H1 (cell line): ENCODE data around the gene ABHD12. TPM values are rescaled to one million over a fixed set of nuclear protein-coding genes. Genes with fewer than 3 reads are reported as not detected.

Experiments used
- CTCF ChIA-PET: fragments of 300-600 bp; sonication (Branson Sonifier 250); formaldehyde crosslinking; loops from one replicate; lab custom pipeline; 2021; ENCODE audit not compliant: partially characterized antibody; lab: Charles Lee
- POLR2A ChIA-PET: fragments of 300-600 bp; sonication (Branson Sonifier 250); formaldehyde crosslinking; loops from one replicate; lab custom pipeline; 2021; ENCODE audit warnings: inconsistent platforms; ENCODE audit not compliant: partially characterized antibody; lab: Charles Lee
- DNase-seq, 2 experiments: peaks; one replicate each; pipeline versions ENCODE4 v3.0.0 to v3.0.0-alpha.2; 2010 to 2022; ENCODE audit warnings: low spot score in 2 of 2, low read depth in 1 of 2, mixed read lengths in 1 of 2
- FAIRE-seq: peaks from 2 replicates; lab custom pipeline; 2011; peaks lifted over from hg19 to GRCh38; lab: Jason Lieb, UNC
- H2AFZ ChIP-seq: 2 replicates; pipeline ENCODE4 v1.8.1; 2012; ENCODE audit warnings: low read length, inconsistent platforms
- H2AK5ac ChIP-seq: 2 replicates; pipeline ENCODE4 v1.6.1; 2013; ENCODE audit warnings: low read depth, low read length
- H2BK120ac ChIP-seq: replicated peaks from 2 replicates; pipeline ENCODE3; 2013; ENCODE audit warnings: low read depth, low read length, inconsistent platforms
- H2BK12ac ChIP-seq: 2 replicates; pipeline ENCODE4 v1.6.1; 2013; ENCODE audit warnings: low read depth, low read length
- H2BK15ac ChIP-seq: 2 replicates; pipeline ENCODE4 v1.6.1; 2013; ENCODE audit warnings: low read length
- H2BK20ac ChIP-seq: 2 replicates; pipeline ENCODE4 v1.6.1; 2013; ENCODE audit warnings: low read length
- H2BK5ac ChIP-seq: 2 replicates; pipeline ENCODE4 v1.6.1; 2013; ENCODE audit warnings: low read depth, low read length
- H3K14ac ChIP-seq: 2 replicates; pipeline ENCODE4 v1.6.1; 2013; ENCODE audit warnings: inconsistent platforms; ENCODE audit not compliant: insufficient read length
- H3K18ac ChIP-seq: 2 replicates; pipeline ENCODE4 v1.6.1; 2013; ENCODE audit warnings: low read length; ENCODE audit errors: extremely low read depth
- H3K23ac ChIP-seq: 2 replicates; pipeline ENCODE4 v1.6.1; 2013; ENCODE audit warnings: inconsistent platforms; ENCODE audit not compliant: insufficient read length
- H3K23me2 ChIP-seq: 2 replicates; pipeline ENCODE4 v1.6.1; 2013; ENCODE audit warnings: low read depth, low read length
- H3K27ac ChIP-seq: 2 replicates; pipeline ENCODE4 v1.6.1; 2011; ENCODE audit warnings: low read depth, low read length, inconsistent platforms
- H3K27me3 ChIP-seq, 4 experiments: replicated peaks in 1 of 4; 1 replicate in 1 of 4; 2 replicates in 3 of 4; pipeline versions ENCODE4 v1.6.1 to v1.8.1; 2011 to 2013; ENCODE audit warnings: low read length in 3 of 4, mild to moderate bottlenecking in 3 of 4, inconsistent platforms in 2 of 4, mixed read lengths in 2 of 4, moderate library complexity in 1 of 4; ENCODE audit not compliant: control insufficient read depth in 3 of 4, insufficient read depth in 3 of 4; ENCODE audit errors: extremely low read depth in 1 of 4
- H3K36me3 ChIP-seq, 4 experiments: 2 replicates each; pipeline versions ENCODE4 v1.6.1 to v1.8.1; 2011 to 2013; ENCODE audit warnings: mild to moderate bottlenecking in 4 of 4, low read length in 3 of 4, moderate library complexity in 2 of 4, control low read depth in 1 of 4, inconsistent platforms in 1 of 4; ENCODE audit not compliant: insufficient read depth in 4 of 4, control insufficient read depth in 2 of 4
- H3K4ac ChIP-seq: replicated peaks from 2 replicates; pipeline ENCODE3; 2013; ENCODE audit warnings: low read length, low read depth, mixed read lengths, inconsistent platforms; ENCODE audit not compliant: insufficient read length
- H3K4me1 ChIP-seq, 4 experiments: replicated peaks in 1 of 4; 1 replicate in 1 of 4; 2 replicates in 3 of 4; pipeline versions ENCODE4 v1.6.1 to v1.8.1; 2011 to 2013; ENCODE audit warnings: low read length in 3 of 4, inconsistent platforms in 2 of 4, mixed read lengths in 1 of 4; ENCODE audit not compliant: insufficient read depth in 4 of 4, control insufficient read depth in 3 of 4
- H3K4me2 ChIP-seq, 2 experiments: 2 replicates each; pipeline versions ENCODE4 v1.6.1 to v1.8.1; 2011 to 2013; ENCODE audit warnings: low read depth in 2 of 2, low read length in 2 of 2, control low read depth in 1 of 2, inconsistent platforms in 1 of 2, mild to moderate bottlenecking in 1 of 2; ENCODE audit not compliant: insufficient read depth in 1 of 2
- H3K4me3 ChIP-seq, 4 experiments: fragments of 200-600, 300-600 bp in 1 of 4; sonication (generic), shearing (Covaris generic), sonication (Bioruptor Twin) in 1 of 4; 2 replicates each; pipeline versions ENCODE4 v1.5.1 to v1.8.1; 2011 to 2016; ENCODE audit warnings: low read length in 4 of 4, low read depth in 3 of 4, control low read depth in 2 of 4, inconsistent platforms in 2 of 4, mild to moderate bottlenecking in 2 of 4, mixed read lengths in 1 of 4, moderate library complexity in 1 of 4; ENCODE audit not compliant: insufficient read depth in 2 of 4; ENCODE audit errors: extremely low read depth in 1 of 4
- H3K56ac ChIP-seq: replicated peaks from 2 replicates; pipeline ENCODE3; 2013; ENCODE audit warnings: low read depth, mild to moderate bottlenecking, mixed read lengths, low read length, inconsistent platforms; ENCODE audit not compliant: insufficient read length
- H3K79me1 ChIP-seq: 2 replicates; pipeline ENCODE4 v1.6.1; 2013; ENCODE audit warnings: low read depth, low read length, control low read depth
- H3K79me2 ChIP-seq, 2 experiments: 2 replicates each; pipeline versions ENCODE4 v1.6.1 to v1.8.1; 2012 to 2013; ENCODE audit warnings: low read length in 2 of 2, mild to moderate bottlenecking in 2 of 2, inconsistent platforms in 1 of 2; ENCODE audit not compliant: insufficient read depth in 2 of 2, control insufficient read depth in 1 of 2
- H3K9ac ChIP-seq, 4 experiments: replicated peaks in 1 of 4; 1 replicate in 1 of 4; 2 replicates in 3 of 4; pipeline versions ENCODE4 v1.6.1 to v1.8.1; 2011 to 2013; ENCODE audit warnings: low read depth in 3 of 4, low read length in 3 of 4, control low read depth in 2 of 4, mild to moderate bottlenecking in 2 of 4, moderate library complexity in 2 of 4, inconsistent platforms in 1 of 4; ENCODE audit errors: extremely low read depth in 1 of 4
- H3K9me3 ChIP-seq, 2 experiments: 2 replicates each; pipeline versions ENCODE4 v1.6.1 to v1.8.1; 2012 to 2013; ENCODE audit warnings: mild to moderate bottlenecking in 2 of 2, moderate library complexity in 2 of 2, control low read depth in 1 of 2, inconsistent platforms in 1 of 2, low read depth in 1 of 2, low read length in 1 of 2, mixed read lengths in 1 of 2; ENCODE audit not compliant: insufficient read depth in 2 of 2
- H4K20me1 ChIP-seq, 2 experiments: replicated peaks in 1 of 2; 2 replicates each; pipeline versions ENCODE3 to v1.8.1; 2011 to 2013; ENCODE audit warnings: inconsistent platforms in 2 of 2, low read length in 2 of 2, mild to moderate bottlenecking in 1 of 2; ENCODE audit not compliant: insufficient read depth in 2 of 2, control insufficient read depth in 1 of 2
- H4K5ac ChIP-seq: 2 replicates; pipeline ENCODE4 v1.6.1; 2013; ENCODE audit warnings: low read length, low read depth, mixed read lengths, inconsistent platforms; ENCODE audit not compliant: insufficient read length
- H4K8ac ChIP-seq: 2 replicates; pipeline ENCODE4 v1.8.0; 2013; ENCODE audit warnings: mild to moderate bottlenecking, moderate library complexity, low read length, inconsistent platforms; ENCODE audit not compliant: insufficient read depth; ENCODE audit errors: extremely low read depth
- H4K91ac ChIP-seq: replicated peaks from 2 replicates; pipeline ENCODE3; 2013; ENCODE audit warnings: low read length, mixed read lengths, inconsistent platforms; ENCODE audit not compliant: insufficient read length
- ATF2 ChIP-seq: IDR thresholded peaks from 2 replicates; pipeline ENCODE4 v1.6.1; 2012; ENCODE audit warnings: low read length, inconsistent platforms
- CHD2 ChIP-seq: IDR thresholded peaks from 2 replicates; pipeline ENCODE4 v1.6.1; 2012; ENCODE audit warnings: low read length, improper control_type of control experiment
- KDM5A ChIP-seq: fragments of 200-600 bp; IDR thresholded peaks from 2 replicates; pipeline ENCODE4 v1.7.1; 2012; ENCODE audit warnings: mild to moderate bottlenecking, low read length, inconsistent platforms, mixed read lengths
- SIN3A ChIP-seq, 2 experiments: IDR thresholded peaks in 1 of 2; conservative IDR thresholded peaks in 1 of 2; 2 replicates each; pipeline ENCODE4 v1.6.1; 2011 to 2012; ENCODE audit warnings: low read length in 2 of 2, improper control_type of control experiment in 1 of 2, low read depth in 1 of 2, mild to moderate bottlenecking in 1 of 2
- SP2 ChIP-seq: IDR thresholded peaks from 2 replicates; pipeline ENCODE4 v1.6.1; 2012; ENCODE audit warnings: mild to moderate bottlenecking, low read length, inconsistent platforms
- TAF1 ChIP-seq: IDR thresholded peaks from 2 replicates; pipeline ENCODE4 v1.6.1; 2011; ENCODE audit warnings: mild to moderate bottlenecking, low read depth, low read length
- WGBS, 2 experiments: shearing (Covaris generic) in 1 of 2; methylation state at CpG; one replicate each; pipeline versions ENCODE4 v1.1.6 to v1.1.7; 2013 to 2015; ENCODE audit warnings: low lambda C conversion rate in 2 of 2, mixed read lengths in 2 of 2, inconsistent platforms in 1 of 2, low coverage in 1 of 2, missing lambda C conversion rate in 1 of 2; ENCODE audit not compliant: insufficient replicate concordance in 2 of 2, insufficient coverage in 1 of 2, insufficient read length in 1 of 2; ENCODE audit errors: extremely low coverage in 1 of 2, missing lambda C conversion rate in 1 of 2; 5-methylcytosine and 5-hydroxymethylcytosine counted together
- polyA plus RNA-seq, 7 experiments: library from polyadenylated mRNA; depleted of rRNA in 3 of 7; stranded (reverse) in 5 of 7; unstranded in 2 of 7; fragments of >200 nt in 5 of 7; fragments of 200-250 nt in 2 of 7; gene quantifications; 1 replicate in 5 of 7; 2 replicates in 1 of 7; 4 replicates in 1 of 7; pipeline versions ENCODE4 v1.2.1 to v1.2.3, GENCODE V29; 2011 to 2013; ENCODE audit warnings: missing spikeins in 2 of 7, mixed read lengths in 2 of 7
- total RNA-seq: library from RNA; stranded (reverse); fragmentation: NEBNext Ultra II Directional; extraction: Animal tissue kit (Norgen Biotek cat#: 25700); gene quantifications from 2 replicates; pipeline ENCODE4 v1.2.1, GENCODE V29; 2021

ABHD12 gene
- total and polyA plus RNA-seq, 2 of the 8 experiments (the other 6 are each of a cell fraction or from before 2014, with no cell fraction given) = 31.3 to 59.5 TPM

GRCh38 chr20:25297141-25297905 lies 93.3 kb downstream of the ABHD12 start:
- H3K4ac ChIP-seq = no peak overlapping the region
- H3K4me3 ChIP-seq = no peak overlapping the region
- H3K79me2 ChIP-seq = no peaks in the 10 kb centered on the region
- H3K4me2 ChIP-seq = no peak overlapping the region
- DNase-seq = no peak
- peaks cover 0 to 5% of the 10 kb centered on the region in 2 experiments for H4K20me1 ChIP-seq
- H3K9me3 ChIP-seq = no peaks in the 10 kb centered on the region
- H3K14ac ChIP-seq = no peak overlapping the region
- no peak overlapping the region for H2BK15ac ChIP-seq
- CTCF ChIA-PET = interaction anchor here (1.6 to 4.7 kb wide), 4 partner anchors 10 to 111 kb away, joined by 5 to 37 read pairs (median 10); partner anchors contain the start of gene GINS1
- H3K27me3 ChIP-seq = no peaks in the 10 kb centered on the region; a peak in 1 of 7 replicates
- no peak overlapping the region; the same call in 1 of the 2 replicates for H4K8ac ChIP-seq
- H2AK5ac ChIP-seq = no peak overlapping the region
- no peak overlapping the region for H3K18ac ChIP-seq
- no peak overlapping the region for H2BK5ac ChIP-seq
- no peak for FAIRE-seq
- H2BK20ac ChIP-seq = no peak overlapping the region
- H3K23ac ChIP-seq = no peak overlapping the region
- no peak overlapping the region for H3K56ac ChIP-seq
- H3K79me1 ChIP-seq = peaks cover 7% of the 10 kb centered on the region; the same call in 1 of the 2 replicates
- no peak overlapping the region for H3K27ac ChIP-seq
- WGBS, 2 experiments = 97% methylated on average over 7 of the region's 10 CpGs; no CpG with 5 or more reads in 1 of the 2 experiments
- H3K4me1 ChIP-seq = peaks cover 0 to 7% (median 2%) of the 10 kb centered on the region in 4 experiments; a peak in 3 of 7 replicates
- H4K5ac ChIP-seq = no peak overlapping the region
- no peak overlapping the region for H4K91ac ChIP-seq
- no peaks in the 10 kb centered on the region for H3K23me2 ChIP-seq
- H2BK120ac ChIP-seq = no peak overlapping the region
- H2BK12ac ChIP-seq = no peak overlapping the region
- TF ChIP-seq KDM5A (no peak), TAF1 (no peak), SIN3A (conservative IDR thresholded peaks at IDR 0.05 in 1 of 2, IDR thresholded peaks at IDR 0.05 in 1 of 2; ENCODE audit: low read depth in 1 of 2, low read length in 2 of 2) (no peak), SP2 (no peak), CHD2 (no peak), ATF2 (no peak)
- POLR2A ChIA-PET = interaction anchor here (1.5 to 4.1 kb wide), 3 partner anchors 12 to 111 kb away, joined by 4 to 22 read pairs (median 8); partner anchors contain the start of gene GINS1
- no peak overlapping the region for H2AFZ ChIP-seq
- no peak overlapping the region; a peak in 1 of 7 replicates for H3K9ac ChIP-seq
- peaks cover 0 to 5% (median 0%) of the 10 kb centered on the region in 4 experiments; a peak in 2 of 8 replicates for H3K36me3 ChIP-seq
